G401.6 (cell line): Measurements from ENCODE around the gene SLFNL1.

ENCODE experiments used
- FAIRE-seq: peaks from 2 replicates; lab custom pipeline; 2012; peaks lifted over from hg19 to GRCh38; lab: Jason Lieb, UNC

The SLFNL1 gene

DNA sequence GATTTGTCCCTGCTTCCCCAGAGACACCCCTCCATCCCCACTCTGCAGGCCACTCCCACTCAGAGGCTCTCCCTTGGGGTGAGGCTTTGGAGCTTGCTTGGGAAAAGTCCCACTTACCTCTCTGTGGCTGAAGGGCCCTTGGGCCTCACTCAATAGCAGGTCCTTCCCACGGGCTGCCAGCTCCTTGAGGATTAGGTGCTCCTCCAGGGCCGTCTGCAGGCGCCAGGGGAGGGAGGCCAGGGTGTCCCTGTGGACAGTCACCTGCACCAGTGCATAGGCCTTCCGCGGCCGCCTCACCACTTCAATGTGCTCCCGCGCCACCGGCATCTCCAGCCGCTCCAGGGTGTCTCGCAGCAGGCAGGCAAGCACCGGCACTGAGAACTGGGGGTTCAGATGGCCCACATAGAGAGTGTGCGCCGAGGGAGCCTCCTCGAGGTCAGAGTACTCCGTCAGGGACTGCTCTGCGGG lies 1.4 kb downstream of the SLFNL1 start:
- no peak for FAIRE-seq

DNA sequence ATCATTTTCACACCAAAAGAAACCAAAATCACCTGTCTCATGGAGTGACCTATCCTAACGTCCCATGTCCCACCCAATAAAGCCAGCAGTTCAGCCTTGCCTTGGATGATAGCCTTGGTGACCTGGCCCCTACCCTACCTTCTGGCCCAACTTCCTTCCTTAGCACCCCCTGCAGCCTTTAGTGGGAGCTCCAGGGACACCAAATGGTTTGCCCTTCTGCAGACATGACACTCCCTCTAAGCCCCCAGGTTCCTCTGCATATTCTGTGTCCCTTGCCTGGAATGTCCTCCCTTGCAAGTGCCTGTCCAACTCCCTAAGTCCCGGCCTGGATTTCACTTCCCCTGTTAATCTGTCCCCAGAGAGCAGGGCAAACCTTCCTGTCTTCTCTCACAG lies 2.2 kb downstream of the SLFNL1 start:
- no peak for FAIRE-seq

DNA sequence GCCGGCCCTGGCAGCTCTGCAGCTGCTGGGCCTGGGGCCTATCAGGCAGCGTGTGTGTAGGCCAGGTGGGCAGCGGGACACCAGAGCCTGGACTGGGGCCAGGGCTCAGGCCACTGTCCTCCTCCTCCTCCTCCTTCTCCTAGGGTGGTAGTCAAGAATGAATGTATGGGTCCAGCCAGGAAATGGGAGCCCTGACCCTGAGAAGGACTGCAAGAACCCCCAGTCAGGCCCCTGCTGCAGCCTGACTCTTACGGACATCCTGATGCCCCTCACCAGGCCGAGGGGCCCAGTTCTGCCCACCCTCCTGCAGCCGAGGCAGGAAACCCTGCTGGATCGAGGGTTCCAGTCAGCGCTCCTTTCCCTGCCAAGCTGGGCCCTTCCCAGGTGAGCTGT lies 3.5 kb downstream of the SLFNL1 start:
- no peak for FAIRE-seq

DNA sequence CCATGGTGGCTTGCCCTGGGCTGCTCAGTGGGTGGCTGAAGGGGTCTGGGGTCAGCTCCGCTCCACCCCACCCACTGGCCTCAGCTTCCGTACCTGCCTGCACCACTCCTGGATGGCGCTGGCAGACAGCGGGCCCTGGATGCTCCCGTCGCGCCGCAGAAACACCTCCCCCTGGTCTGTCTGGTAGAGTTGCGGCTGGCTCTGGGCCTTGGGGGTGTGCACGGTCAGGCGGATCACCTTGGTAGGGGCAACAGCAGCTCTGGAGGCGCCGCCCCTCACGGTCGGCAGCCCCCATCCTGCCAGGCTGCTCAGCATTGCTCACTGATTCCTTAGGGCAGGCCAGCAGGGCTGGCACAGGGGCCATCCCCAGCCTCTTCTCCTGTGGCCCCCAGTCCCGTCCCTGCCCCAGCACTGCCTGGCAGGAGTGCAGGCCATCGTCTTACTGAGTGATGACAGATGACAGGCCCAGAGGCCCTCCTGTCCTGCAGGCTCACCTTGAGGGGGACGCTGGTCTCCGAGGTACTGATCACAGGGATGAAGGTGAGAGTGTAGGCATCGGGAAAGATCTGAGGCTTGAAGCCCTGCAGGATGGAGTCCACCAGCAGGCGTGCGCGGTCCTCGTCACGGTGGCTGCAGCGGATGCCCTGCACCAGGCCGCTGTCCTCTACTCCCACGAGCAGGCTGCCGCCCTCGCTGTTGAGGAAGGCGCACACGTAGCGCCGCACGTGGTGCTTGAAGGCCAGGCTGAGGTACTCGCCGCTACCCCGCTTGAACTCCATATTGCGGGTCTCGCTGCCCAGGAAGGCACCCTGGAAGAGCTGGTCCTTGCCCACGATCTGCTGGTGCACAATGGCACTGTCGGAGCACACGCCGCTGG lies 4.1 kb downstream of the SLFNL1 start:
- FAIRE-seq, result no peak

DNA sequence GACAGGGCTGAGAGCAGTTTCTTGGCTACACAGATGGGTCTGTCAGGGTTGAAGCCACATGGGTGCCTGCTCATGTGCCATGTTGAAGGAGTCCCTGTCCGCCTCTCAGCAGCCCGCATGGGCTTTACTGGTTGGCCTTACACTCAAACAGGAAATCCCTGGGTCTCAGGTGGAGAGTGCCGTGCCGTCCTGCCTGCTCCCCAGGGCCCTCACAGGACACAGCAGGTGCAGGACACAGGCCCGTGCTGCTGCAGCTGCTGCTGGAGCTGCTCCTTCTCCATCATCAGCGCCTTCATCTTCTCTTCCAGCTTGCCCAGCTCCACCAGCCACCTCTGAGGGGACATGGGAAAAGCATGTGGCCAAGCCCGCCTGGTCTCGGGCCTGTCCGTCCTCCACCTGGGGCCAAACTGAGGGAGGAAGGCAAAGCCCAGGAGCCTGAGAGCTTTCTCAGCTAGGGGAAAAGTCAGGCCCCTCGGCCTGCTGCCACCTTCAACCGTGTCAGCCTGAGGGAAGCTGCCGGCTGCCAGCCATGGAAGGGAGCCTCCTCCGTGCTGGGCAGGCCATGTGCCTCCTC lies 5.5 kb downstream of the SLFNL1 start:
- FAIRE-seq, result no peak

DNA sequence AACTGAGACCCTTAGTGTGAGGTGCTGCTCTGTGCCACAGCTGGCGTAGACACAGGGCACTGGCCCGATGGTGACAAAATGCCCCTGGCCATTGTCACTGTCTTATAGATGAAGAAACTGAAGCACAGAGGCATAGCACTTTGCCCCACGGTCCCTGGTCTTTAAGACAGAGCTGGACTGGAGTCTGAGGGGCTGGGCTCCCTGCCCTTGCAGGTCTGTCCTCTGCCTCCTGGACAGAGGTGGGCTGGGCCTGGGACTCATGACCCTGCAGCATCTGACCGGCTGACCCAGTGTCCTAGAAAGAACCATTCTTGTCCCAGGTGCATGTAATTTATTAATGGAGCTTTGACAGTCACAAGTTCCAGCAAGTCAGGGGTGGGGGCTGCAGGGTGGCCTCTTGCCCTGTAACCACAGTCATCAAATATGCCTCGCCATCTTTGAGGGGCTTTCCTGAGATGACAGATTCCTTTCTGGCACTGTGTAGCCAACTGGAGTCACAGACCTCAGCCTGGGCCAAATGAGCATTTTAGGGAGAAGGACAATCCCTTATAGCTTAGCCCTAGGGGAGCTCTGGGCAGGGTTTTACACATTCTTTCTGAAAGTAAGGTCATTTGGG lies 6.1 kb downstream of the SLFNL1 start:
- FAIRE-seq, result no peak

DNA sequence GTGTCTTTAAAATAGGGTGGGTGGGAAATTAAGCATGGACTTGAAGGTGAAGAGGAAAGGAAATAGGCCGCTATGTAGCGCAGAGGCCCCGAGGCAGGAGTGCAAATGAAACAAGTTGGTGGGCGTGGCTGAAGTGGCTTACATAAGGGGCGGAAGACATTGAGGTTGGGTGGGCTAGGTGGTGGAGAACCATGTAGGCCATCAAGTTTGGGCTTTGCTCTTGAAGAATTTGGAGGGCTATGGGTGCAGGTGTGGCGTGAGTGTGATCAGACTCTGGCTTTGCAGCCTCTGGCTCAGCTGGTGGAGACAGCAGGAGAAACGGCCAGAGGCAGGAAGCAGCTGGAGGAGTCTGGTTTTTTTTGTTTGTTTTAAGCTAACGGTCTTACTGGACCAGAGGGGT lies 6.7 kb downstream of the SLFNL1 start:
- no peak for FAIRE-seq

DNA sequence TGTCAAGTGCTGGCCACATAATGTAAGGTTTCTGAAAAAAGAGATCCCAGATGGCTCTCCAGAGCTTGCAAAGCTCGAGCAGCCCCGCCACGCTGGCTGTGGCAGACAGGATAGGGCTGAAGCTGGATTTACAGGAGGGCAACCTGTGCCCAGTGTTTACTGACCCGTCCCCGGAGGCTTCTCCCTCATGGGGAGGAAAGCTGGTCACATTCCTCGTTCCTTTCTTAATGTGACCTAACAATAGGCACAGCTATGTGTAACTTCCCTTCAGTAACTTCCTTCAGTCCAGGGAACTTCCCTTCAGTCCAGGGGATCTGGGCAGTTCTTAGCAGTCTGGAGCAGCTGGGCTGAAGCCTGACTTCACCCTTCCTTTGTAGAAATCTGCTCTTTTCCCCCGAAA lies 7.7 kb downstream of the SLFNL1 start:
- FAIRE-seq, result no peak

DNA sequence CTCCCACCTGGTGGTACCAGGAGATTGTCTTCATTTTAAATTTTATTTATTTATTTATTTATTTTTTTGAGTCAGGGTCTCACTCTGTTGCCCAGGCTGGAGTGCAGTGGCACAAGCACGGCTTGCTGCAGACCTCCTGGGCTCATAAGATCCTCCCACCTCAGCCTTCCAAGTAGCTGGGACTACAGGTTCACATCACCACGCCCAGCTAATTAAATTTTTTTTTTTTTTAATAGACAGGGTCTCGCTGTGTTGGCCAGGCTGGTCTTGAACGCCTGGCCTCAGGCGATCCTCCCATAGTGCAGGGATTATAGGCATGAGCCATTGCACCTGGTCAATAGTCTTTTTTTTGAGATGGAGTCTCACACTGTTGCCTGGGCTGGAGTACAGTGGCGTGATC lies 8.5 kb downstream of the SLFNL1 start:
- no peak for FAIRE-seq

DNA sequence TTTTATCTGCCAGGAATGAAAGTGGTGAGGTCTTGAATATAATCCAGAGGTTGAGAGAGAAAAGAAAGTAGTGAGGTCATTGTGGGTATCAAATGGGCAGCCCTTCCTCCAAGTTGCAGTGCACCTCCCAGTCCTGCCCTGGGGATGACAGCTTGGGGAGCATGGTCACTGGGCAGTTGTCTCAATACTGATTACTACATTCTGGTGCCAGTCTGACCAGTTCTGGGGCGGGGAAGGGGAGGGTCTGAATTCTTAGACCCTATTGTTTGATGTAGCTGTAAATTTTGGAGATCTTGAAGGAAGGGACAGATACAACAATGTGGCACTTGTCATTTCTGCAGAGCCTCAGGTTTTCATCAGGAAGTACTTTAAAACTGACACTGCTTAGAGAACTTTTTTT lies 11.2 kb downstream of the SLFNL1 start:
- no peak for FAIRE-seq

DNA sequence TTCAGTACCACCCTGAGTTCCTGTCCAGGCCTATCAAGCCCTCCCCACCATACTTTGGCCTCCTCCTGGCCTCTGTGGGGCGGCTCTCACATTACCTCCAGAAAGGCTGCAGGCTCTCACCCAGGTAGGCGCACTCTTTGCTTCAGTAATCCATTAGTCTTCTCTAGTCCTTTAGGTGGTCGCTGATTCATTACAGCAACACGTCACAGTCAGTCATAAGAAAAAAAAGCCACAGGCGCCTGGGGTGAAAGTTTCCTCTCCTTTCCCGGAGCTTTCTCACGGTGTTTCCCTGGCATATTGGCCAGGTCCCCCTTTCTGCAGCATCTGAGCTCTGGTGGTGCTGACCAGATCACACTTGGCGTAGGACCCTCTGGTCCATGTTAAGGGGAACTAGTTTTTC lies 12.1 kb downstream of the SLFNL1 start:
- FAIRE-seq, result no peak

DNA sequence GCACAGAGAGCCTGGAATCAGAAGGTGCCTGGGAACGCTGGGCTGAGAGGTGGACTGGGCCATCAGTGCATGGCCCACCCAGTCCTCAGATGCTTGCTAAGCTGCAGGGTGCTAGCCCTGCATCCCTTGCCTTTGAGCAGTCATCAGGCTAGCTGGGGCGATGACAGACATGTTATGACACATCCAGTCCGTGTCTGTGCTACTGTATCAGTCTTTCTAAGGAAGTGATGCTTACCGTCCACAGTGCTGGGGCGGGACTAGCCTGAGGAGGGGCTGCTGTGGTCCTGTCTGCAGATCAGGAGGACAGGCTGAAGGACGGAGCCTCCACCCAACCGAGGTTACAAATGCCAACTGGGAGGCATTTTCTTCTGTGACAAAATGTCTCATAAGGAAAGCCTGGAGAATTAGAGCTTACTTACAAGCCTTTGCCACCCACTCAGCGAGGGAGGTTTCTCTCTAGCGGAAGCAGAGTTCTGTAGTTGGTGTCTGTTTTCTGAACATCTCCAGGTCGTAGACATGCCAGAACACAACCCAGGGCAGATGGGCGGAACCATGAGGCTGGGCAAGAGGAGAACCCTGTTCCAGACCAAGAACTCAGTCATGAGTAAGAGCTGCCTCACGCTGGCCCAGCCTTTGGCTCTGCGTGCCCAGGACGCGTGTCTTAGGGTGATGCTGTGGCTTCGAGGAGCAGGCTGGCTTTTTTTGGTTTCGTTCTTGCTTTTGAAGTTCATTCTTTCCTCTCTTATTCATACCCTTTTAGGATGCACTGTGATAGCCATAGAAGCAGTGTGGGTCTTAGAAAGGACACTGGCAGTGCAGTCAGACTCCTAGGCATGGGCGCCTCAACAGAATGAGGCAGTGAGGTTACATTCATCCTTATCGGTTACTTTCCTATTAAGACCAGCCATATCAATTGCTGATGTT lies 14.3 kb downstream of the SLFNL1 start:
- no peak for FAIRE-seq

DNA sequence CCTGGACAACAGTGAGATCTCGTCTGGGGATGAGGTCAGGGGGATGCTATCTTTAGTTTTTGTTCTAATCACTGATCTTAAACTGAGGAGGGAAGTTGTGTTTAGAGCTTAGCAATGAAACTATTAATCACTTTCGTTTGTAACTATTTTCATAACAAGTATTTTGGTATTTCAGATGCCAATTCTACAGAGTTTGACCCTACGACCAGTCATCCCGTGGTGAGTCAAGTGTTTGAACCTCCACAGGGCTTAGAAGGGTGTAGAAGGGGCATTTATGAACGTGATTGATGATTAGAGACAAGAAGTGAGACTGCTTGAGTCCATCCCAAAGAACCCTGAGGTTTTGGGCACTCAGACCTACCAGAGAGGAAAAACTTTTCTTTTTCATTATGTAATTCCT lies 15.6 kb downstream of the SLFNL1 start:
- FAIRE-seq, result no peak

DNA sequence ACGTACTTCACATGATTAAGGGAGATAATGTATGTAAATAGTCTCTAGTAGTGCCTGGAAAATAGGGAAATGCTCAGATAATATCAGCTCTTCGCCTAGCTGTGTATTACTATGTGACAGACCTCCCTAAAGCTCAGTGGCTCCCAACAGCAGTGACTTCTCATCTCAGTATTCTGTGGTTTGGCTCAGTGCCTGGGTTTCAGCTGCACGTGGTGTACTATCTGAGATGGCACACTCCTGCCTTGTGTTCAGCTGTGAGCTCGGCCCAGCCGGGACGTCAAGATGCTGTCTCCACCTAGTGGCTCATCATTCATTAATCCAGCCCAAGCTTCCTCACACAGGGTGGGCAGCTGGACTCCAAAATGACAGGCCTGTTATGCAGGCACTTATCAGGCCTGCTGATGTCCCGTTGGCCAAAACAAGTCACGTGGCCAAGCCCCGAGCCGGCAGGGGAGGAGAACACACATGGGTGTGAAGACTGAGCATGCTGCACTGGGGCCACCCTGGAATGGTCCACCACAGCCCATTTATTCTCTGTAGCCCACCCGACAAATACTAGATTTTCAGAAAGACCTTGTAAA lies 17.8 kb downstream of the SLFNL1 start:
- FAIRE-seq, result no peak

DNA sequence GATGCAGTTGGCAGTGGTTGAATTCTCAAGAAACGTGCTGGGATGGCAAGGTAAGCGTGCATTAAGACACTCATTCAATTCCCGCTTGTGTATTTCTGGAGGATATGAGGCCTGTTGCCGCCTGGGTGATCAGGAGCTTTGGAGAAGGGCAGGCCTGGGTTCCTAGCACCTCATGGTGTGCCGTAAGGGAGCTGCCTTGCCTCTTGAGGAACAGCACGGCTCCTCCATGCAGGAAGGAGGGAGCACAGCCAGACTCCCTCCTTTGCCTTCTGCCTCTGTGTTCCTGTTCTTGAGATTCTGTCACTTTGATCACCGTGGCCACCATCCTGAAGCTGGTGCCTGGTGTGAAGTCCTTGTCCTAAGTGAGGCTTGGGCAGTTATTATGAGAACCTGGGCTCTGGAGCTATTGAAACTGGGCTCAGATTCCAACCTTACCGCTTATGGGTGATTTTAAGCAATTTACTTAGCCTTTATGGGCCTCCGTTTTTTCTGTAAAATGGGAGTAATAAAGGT lies 18.3 kb downstream of the SLFNL1 start:
- no peak for FAIRE-seq

DNA sequence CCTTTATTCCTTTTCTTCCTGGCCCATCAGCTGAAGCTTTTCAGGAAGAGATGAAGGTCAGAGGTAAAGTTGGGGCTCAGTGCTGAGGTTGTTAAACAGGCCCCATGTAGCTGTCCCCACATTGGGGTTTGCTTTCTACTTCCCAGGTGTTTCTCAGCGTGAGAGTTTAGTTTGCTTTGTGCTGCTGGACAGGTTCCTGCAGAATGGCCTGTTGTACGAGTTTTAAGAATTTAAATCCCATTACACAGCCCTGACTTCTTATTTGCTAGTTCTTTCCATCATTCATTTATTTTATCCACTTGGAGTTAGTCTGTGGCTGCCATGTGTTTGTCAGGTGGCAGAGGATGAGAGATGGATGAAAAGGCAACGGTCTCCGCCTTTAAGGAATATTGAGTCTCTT lies 22.9 kb downstream of the SLFNL1 start:
- no peak for FAIRE-seq

DNA sequence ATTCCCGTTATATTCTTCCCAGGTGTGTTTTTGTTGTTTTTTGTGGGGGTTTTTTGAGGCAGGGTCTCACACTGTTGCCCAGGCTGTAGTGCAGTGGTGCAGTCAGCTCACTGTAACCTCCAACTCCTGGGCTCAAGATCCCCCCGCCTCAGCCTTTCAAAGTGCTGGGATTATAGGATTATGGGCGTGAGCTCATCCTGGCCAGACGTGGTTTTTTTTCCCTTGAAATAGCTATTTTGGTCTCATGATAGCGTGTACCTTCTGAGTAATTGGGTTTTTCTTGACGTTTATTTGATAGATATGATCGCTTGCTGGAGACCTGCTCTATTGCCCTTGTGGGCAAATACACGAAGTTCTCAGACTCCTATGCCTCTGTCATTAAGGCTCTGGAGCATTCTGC lies 24.4 kb downstream of the SLFNL1 start:
- no peak for FAIRE-seq

DNA sequence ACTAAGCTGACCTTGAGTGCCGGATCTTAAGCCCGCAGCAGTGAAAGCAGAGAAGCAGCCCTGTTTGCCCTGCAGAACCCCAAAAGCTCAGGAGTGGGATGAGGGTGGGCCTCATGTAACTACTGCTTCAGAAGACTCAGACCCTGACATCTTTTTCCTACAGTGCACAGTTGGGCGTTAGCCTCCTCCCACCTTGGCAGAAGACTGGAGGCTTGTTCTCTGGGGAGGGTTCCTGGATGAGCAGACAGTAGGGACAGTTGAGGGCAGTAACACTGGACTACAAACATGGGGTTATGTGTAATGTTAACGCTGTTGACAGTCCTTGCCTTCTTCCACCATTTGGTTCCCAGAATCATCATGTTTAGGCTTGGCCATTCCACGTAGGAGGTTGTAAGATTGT lies 32.5 kb downstream of the SLFNL1 start:
- FAIRE-seq, result no peak

DNA sequence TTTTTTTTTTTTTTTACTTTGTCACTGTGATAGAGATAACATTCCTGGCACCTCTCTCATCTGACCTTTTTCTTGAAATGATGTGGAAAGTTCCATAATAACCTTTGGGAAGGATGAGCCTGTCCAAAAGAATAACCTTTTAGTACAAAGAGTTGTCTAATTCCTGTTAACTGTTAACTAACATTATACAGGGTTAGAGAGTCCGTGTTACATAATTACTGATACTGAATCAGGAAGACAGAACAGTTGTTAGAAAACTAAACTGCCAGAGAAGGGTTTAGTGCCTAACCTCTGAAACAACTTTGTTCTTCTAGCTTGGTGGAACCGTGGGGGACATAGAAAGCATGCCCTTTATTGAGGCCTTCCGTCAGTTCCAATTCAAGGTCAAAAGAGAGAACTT lies 33.2 kb downstream of the SLFNL1 start:
- no peak for FAIRE-seq

DNA sequence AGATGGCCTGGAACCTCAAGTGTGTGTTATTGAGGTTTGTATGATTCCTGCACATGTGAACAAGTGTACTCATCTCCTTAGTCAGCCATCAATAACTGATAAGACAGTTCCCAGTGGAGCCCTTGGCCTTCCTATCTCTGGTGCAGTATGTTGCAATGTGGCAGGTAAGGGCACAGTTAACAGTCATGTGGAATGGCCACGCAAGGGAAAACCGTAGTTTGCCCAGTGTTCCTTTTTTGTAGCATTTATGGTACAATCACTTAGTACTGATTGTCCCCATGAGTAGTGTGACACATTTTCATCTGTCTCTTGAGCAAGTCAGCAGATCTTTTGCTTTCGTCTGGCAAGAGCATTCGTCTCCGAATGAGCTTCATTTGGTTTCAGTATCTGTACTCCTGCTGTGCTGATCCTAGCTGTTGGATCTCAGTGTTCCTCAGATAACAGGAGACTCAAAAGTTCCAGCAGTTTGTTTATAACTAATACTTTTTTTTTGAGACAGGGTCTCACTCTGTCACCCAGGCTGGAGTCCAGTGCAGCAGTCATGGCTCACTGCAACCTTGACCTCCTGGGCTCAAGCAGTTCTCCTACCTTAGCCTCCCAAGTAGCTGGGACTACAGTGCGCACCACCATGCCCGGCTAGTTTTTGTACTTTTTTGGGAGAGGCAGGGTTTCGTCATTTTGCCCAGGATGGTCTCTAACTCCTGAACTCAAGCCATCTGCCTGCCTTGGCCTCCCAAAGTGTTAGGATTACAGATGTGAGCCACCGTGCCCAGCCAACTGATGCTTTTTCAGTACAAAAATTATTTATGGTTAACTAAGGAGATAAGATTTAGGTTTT lies 33.9 kb downstream of the SLFNL1 start:
- FAIRE-seq, result no peak

DNA sequence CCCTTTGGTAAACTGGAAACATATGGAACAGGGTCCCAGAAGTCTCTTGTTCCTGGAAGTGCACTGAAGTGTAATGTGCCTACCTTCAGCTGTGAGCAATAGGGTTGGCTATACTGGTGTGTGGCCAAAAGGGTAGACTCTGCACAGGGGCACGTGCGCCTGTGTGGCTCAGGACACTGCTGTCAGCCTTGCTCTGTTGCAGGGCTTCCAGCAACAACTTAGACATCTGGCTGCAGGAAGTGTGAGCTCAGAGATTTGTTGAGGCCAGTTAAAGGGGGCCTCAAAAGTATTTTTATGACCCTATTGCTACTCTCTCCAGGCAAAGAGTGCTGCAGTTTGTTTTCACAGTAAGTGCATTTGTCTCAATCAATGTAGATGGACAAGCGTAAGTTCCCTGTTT lies 34.6 kb downstream of the SLFNL1 start:
- FAIRE-seq, result no peak
